ENCODE measurements around the gene GPSM1.

- TF ChIP-seq POLR2A (IDR thresholded peaks at IDR 0.05) (no peak), CTCF (IDR thresholded peaks at IDR 0.05) (no peak)
Measured at GRCh38 chr9:136297766-136298735, 29.3 kb upstream of the GPSM1 start.
